Measurements from ENCODE around the gene HGFAC. TPM values are rescaled to one million over a fixed set of nuclear protein-coding genes. Genes with fewer than 3 reads are reported as not detected.

HGFAC gene
- total RNA-seq: not detected in 2 replicates

DNA sequence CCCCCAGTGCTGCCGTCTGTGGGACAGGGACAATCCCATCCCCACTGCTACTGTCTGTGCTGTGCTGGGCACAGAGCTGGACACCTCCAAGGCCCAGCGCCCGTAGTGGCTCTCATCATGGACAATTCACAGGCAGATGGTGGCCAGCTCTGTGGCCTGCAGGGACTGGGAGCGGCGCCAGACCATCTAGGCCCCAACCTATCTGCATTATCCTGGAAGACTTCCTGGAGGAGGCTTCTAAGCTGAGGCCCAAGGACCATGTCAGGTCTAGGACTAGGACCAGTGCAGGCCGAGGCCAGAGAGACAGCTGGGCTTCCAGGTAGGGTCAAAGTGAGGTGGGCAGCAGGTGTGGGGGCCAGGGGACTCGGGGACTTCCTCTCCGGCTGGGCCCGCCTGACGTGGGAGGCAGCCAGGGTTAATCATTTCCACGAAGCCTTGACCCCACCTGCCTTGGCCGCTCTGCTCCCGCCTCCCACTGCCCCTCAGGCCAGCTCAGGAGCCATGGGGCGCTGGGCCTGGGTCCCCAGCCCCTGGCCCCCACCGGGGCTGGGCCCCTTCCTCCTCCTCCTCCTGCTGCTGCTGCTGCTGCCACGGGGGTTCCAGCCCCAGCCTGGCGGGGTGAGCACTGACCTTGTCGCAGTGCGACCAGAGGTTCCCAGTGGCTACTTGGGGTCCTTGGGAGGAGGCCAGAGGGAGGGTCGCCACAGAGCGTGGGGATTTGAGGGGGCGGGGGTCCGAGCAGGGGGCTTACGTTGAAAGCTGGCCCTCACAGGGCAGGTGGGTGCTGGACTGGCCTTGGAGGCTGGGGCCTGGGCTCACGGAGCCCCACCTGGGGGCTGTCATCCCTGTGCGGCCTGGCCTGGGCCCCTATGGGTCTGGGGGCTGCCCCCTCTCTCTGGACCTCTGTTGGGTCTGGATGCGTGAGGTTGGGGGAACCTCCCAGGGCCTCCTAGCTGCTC, at the start of gene HGFAC:
HGFAC (plus strand) TSS at position 468 of the 959 bp plus-strand sequence; CDS start at position 502, 34 bp downstream.
- Histone ChIP-seq H3K4me3 (ENCODE audit: low read depth, low read length) (no peak within 1 kb of the TSS), H3K27me3 (ENCODE audit: control insufficient read depth, insufficient read depth, low read length) (no peaks in the 10 kb centered on the region), H3K36me3 (ENCODE audit: control insufficient read depth, insufficient read depth, low read length) (no peaks in the 10 kb centered on the region)
- DNase-seq (ENCODE audit: low read depth): no peak
- TF ChIP-seq, protein P1, sequence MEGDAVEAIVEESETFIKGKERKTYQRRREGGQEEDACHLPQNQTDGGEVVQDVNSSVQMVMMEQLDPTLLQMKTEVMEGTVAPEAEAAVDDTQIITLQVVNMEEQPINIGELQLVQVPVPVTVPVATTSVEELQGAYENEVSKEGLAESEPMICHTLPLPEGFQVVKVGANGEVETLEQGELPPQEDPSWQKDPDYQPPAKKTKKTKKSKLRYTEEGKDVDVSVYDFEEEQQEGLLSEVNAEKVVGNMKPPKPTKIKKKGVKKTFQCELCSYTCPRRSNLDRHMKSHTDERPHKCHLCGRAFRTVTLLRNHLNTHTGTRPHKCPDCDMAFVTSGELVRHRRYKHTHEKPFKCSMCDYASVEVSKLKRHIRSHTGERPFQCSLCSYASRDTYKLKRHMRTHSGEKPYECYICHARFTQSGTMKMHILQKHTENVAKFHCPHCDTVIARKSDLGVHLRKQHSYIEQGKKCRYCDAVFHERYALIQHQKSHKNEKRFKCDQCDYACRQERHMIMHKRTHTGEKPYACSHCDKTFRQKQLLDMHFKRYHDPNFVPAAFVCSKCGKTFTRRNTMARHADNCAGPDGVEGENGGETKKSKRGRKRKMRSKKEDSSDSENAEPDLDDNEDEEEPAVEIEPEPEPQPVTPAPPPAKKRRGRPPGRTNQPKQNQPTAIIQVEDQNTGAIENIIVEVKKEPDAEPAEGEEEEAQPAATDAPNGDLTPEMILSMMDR (IDR thresholded peaks at IDR 0.05; ENCODE audit: insufficient read depth, low read length, severe bottlenecking): no peak
- no peak for FAIRE-seq

DNA sequence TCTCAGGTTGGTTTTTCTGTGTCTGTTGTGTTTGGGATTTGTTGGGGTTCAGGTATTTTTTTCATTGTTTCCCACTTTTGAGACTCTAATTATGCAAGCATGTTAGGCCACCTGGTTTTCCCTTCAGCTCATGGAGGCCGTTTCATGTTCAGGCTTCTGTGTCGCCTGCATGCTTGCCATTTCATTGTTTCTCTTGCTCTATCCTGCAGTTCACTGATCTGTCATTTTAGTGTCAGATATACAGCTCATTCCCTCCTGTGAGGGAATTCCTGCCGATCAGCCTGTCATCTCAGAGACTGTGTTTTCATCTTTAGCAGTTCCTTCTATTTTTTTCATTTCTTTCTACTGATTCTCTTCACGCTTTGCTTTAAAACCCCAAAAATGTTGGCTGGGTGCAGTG, 49.4 kb upstream of the HGFAC start:
- TF ChIP-seq, protein P1 (IDR thresholded peaks at IDR 0.05; ENCODE audit: insufficient read depth, low read length, severe bottlenecking): no peak
- Histone ChIP-seq H3K36me3 (ENCODE audit: control insufficient read depth, insufficient read depth, low read length) (peaks cover 24% of the 10 kb centered on the region), H3K27me3 (ENCODE audit: control insufficient read depth, insufficient read depth, low read length) (no peaks in the 10 kb centered on the region), H3K4me3 (ENCODE audit: low read depth, low read length) (no peak overlapping the region)
- DNase-seq (ENCODE audit: low read depth): no peak
- no peak for FAIRE-seq

GRCh38 chr4:3393171-3393570, 48.6 kb upstream of the HGFAC start:
- DNase-seq (ENCODE audit: low read depth) (no peak), FAIRE-seq (no peak)
- no peak overlapping the region for H3K4me3 ChIP-seq (ENCODE audit: low read depth, low read length)
- TF ChIP-seq, protein P1 (IDR thresholded peaks at IDR 0.05; ENCODE audit: insufficient read depth, low read length, severe bottlenecking): no peak
- H3K36me3 ChIP-seq (ENCODE audit: control insufficient read depth, insufficient read depth, low read length): peaks cover 24% of the 10 kb centered on the region
- no peaks in the 10 kb centered on the region for H3K27me3 ChIP-seq (ENCODE audit: control insufficient read depth, insufficient read depth, low read length)

DNA sequence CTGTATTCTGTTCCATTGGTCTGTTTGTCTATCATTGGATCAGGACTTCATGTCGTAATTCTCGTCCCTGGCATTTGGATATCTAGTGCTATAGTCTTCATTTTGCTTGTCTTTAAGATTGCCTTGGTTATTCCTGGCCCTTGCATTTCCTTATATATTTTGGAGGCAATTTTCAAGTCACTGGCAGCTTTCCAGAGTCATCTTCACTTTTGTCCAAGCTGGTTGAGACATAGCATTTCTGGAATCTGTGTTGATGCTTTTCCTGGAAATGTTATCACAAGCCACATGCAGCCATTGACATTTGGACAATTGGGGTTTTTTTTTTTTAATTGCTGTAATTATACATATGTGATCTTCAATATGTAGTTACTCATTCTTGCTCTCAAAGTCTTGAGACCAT, 45.2 kb upstream of the HGFAC start:
- Histone ChIP-seq H3K36me3 (ENCODE audit: control insufficient read depth, insufficient read depth, low read length) (peaks cover 16% of the 10 kb centered on the region), H3K4me3 (ENCODE audit: low read depth, low read length) (no peak overlapping the region), H3K27me3 (ENCODE audit: control insufficient read depth, insufficient read depth, low read length) (no peaks in the 10 kb centered on the region)
- TF ChIP-seq, protein P1 (IDR thresholded peaks at IDR 0.05; ENCODE audit: insufficient read depth, low read length, severe bottlenecking): no peak
- DNase-seq (ENCODE audit: low read depth) (no peak), FAIRE-seq (no peak)

GRCh38 chr4:3397128-3397527, 44.6 kb upstream of the HGFAC start:
- FAIRE-seq (no peak), DNase-seq (ENCODE audit: low read depth) (no peak)
- H3K27me3 ChIP-seq (ENCODE audit: control insufficient read depth, insufficient read depth, low read length): no peaks in the 10 kb centered on the region
- H3K36me3 ChIP-seq (ENCODE audit: control insufficient read depth, insufficient read depth, low read length): peaks cover 19% of the 10 kb centered on the region
- no peak overlapping the region for H3K4me3 ChIP-seq (ENCODE audit: low read depth, low read length)
- TF ChIP-seq, protein P1 (IDR thresholded peaks at IDR 0.05; ENCODE audit: insufficient read depth, low read length, severe bottlenecking): no peak
